NCI-H748 (cell line): ENCODE results near the gene MRTFA.

Experiments used
- DNase-seq: peaks from one replicate; lab custom pipeline; 2025; ENCODE audit not compliant: unreplicated experiment; lab: John Stamatoyannopoulos, UW

Gene MRTFA

DNA sequence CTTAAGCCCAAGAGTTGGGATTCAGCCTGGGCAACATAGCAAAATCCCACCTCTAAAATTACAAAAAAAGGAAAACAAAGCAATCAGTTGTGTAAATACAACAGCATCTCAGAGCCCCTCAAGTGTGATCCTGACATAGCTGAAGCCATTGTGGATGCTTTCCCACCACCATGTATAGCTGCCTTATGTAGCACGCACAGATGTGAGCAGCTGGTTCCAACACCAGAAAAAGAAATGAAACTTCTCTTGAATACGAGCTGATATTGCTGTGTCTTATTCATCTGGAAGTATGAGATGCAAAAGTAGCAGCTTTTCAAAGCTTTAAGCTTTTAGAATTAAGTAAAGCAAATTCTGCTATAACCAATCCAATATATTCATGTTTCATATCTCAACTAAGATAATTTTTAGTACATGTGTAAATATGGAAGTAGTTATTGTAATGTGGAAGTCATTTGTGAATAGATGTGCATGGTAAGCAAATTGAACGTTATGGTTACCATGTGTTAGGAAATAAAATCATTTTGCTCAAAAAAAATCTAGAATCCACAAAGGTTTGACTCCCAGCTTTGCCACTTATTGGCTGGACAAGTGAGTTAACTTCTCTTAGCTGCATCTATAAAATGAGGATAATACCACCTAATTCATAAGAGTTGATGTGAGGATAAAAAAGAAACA lies 203.0 kb downstream of the MRTFA start:
- no peak for DNase-seq

DNA sequence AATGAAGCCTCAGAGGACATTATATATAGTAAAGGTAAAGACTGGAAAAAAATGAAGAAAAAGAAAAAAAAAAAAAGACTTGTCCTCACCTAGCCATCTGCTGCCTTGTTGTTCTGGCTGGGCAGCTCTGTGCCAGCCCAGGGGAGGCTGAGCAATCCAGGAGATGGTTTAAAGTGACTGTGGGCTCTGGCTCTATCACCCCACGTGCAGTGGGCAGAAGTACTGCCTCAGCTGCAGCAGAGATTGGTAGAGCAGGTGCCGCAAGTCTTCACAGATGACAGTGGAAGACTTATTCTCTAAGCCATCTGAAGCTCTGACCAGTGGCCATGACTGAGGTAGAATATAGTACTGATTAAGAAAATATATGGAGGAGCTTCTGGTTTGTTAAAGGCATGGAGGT lies 203.9 kb downstream of the MRTFA start:
- no peak for DNase-seq

DNA sequence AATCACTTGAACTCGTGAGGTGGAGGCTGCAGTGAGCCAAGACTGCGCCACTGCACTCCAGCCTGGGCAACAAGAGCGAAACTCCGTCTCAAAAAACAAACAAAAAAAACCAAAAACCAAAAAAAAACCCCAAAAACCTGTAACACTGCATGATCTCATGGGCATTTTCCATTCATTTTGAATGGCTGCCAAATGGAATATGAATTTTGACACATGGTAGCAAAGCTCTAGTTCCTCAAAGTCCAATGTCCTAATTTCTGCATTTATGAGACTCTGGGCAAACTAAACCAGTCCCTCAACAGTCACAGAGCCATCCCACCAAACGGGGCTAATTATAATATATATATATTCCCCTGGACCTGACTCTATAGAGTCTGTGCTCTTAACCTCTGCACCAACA lies 204.4 kb downstream of the MRTFA start:
- no peak for DNase-seq

DNA sequence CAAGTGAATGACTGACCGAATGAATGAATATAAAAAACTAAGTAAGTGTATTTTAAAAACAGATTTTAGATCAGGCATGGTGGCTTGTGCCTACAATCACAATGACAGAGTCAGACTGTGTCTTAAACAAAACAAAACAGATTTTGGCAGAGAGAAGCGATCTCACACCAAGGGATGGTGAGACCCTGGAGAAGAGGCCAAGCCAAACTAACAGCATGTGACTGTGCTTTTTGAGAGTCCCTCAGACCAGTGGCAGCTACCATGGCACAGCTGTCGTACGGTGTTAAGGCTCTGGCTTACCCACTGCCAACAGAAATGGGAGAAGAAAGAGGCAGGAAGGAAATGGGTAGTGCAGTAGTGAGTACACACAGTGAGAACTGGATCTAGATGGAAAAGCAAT lies 205.5 kb downstream of the MRTFA start:
- DNase-seq = no peak

DNA sequence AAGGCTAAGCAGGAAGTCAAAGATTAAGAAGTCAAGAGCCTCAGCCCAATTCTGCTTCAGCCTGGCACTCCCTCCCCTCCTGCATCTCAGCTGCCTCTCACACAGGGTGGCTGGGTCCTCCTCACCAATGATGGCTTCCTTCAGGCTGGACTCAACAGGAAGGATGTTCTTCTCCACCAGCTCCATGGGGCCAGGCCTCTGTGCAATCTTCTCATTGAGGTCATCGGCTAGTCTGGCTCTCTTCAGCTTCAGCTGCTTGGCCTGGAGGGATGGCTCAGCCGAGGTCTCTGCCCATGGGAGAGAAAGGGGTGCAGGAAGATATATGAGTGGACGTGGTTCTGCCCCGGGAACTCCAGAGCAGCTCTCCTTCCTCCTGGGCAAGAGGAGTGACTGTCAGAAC lies 207.0 kb downstream of the MRTFA start:
- no peak for DNase-seq

DNA sequence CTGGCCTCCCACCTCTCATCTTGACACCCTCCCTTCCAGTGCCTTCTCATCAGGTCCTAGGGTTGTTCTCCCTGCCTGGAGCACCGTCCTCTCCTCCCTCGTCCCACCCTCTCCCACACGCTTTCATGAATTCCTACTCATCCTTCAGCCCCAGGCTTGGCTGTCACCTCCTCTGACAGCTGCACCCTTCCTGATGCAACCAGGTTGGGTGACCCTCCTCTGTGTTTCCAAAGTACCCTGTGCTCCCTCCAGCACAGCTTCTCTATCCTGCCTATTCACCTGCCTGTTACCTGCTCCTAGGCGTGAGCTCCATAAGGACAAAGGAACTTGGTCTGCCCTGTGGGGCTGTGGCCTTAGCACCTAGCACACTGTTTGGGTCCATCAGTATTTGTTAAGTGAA lies 207.7 kb downstream of the MRTFA start:
- DNase-seq = no peak

DNA sequence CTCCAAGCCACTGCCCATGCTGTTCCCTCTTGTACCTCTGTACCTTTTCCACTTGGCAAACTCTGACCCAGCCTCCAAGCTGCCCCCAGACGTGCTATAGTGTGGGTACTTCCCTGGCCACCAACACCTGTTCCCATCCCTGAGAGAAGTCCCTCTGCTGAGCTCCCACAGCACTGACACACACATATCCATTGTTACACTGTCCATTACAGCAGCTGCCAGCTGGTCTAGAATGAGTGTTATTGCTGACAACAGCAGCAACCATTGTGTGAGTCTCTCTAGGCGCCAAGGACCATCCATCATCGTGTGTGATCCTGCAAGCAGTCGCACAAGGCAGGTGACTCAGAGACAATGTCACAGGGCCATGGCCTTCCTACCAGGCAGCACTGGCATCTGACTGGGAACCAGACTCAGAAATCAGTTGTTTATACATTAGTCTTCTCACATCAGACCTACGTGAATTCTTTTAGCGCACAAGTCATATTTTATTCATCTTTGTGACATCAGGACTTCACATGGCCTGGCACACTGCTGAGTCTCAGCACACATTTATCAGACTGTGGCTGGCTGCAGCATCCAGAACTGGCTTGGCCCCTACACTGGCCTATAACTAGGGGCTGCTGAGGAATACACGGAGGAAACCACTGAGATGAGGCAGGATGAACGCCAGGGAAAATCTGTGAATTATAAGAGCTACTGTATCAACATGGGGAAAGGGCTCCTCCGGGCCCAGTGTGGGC lies 209.8 kb downstream of the MRTFA start:
- peak; percentile 53 for DNase-seq

DNA sequence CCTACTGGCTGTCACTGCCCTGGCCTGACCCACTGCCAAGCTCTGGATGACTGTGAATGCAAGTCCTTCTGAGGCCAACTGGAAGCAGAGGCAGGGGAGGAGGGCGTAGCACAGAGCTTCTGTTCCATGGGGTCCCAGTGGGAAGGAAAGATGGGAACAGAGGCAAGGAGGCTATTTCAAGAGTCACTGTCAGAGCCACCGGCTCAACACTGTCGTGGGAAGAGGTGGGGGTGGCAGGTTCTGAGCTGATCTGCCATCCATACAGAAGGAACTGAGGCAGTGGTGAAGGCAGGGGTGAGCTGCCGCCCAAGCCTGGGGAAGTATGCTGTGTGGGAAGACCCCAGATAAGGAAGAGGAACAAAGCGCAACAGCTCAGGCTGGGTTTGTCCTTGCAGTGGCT lies 211.4 kb downstream of the MRTFA start:
- no peak for DNase-seq

DNA sequence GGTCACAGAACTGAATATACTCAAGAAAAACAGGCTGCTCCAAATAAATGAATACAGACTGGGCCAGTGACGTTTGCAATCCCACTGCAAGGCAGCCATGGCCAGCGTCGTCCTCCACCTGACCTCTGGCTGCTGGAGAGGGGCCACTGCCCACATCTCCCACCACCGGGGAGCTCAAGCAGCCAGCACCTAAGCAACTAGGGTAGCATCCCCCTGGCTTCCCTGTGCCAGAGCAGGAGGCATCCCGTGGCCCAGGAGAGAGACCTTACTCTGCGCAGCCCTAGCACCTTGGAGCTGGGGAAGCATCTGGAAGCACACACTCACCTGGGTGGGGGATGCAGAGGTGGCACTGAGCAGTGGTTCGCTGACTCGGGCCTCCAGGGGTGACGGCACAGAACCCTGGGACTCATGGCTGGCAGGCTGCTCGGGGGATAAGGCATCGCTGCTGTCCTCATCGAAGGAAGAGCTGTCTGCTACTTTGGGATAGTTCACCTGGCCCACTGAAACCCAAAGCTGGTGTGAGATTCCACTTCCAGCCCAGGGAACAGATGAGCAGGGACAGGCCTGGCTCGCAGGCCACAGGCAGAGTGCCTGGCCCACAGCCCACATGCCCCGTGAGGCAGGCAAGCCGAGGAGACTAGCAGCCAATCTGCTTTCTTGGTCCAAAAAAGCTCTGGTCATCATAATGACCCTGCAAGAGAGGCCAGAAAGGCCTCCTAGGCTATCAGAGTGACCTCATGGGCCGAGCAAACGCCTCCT lies 212.5 kb downstream of the MRTFA start:
- DNase-seq = no peak

DNA sequence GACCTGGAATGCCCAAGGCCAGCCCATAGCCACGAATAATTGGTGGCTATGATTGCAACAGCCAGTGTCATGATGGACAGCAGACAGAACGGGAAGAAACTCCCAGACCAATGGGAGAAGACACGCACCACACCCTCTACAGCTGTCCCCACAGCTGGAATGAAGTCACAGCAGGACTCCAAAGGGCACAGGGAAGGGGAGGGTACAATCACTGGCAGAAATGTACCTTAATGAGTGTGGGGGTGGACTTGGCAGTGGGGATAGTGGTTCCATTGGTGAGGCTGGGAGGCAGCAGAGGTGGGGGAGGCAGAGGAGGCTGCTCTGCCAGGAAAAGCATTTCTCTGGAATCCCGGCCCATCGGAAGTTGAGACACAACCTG lies 213.2 kb downstream of the MRTFA start:
- DNase-seq = no peak

DNA sequence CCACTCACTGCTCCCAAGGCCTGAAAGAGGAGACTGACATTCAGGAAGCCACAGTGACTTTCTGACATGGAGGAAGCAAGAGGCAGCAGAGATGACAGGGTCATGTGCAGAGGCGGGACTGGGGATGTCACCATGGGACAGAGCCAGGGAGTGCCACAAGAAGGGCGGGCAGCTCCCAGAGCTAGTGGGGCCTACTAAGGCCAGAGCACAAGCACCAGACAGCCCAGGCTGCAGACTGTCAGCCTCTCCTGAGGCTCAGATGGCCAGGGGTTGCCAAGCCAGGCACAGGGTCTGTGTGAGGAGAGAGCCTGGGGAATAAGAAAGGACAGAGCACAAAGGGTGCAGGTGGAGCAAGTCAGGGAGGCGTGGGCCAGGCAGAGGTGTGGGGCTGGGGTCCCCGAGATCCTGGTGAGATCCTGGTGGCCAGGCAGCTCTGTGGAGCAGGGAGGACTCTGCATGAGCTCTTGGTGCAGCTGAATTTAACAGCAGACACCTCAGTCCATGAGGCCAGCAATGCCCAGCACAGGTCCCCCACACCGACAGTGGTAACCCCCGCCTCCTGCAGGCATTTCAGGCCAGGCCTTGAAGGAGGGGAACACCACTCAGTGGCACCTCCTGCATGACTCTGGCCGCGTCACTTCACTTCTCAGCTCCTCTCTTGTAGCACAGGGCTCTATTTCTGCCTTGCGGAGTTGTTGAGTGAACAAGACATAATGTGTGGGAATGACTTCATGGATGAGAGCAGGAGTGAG lies 213.8 kb downstream of the MRTFA start:
- DNase-seq = no peak

DNA sequence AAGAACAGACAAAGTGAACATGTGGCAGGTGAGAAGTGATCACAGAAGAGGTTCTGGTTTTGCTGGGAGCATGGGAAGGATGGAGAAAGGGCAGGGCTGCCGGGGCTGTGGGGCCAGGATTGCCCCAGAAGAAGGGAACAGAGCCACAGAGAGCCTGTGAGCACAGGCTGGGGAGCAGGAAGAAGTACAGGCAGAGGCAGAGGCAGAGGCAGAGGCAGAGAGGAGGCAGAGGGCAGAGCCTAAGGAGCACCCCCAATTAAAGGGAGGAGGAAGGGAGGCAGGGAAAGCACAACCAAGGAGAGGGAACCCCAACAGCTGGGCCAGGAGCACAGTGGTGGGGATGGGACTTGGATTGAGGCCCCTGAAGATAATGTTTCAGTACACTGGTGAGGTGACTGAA lies 214.6 kb downstream of the MRTFA start:
- no peak for DNase-seq

DNA sequence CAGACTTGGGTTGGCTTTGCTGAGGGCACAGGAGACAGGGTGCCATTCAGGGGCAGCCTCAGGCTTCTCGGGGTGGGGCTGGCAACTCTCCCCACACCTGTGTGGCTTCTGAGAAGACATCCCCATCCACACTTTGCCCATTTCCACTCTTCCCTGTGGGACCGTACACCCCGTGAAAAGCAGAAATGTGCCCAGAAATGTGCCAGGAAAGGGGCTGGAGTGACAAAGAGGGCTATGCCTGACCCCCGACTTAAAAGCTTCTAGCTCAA lies 215.5 kb downstream of the MRTFA start:
- no peak for DNase-seq

DNA sequence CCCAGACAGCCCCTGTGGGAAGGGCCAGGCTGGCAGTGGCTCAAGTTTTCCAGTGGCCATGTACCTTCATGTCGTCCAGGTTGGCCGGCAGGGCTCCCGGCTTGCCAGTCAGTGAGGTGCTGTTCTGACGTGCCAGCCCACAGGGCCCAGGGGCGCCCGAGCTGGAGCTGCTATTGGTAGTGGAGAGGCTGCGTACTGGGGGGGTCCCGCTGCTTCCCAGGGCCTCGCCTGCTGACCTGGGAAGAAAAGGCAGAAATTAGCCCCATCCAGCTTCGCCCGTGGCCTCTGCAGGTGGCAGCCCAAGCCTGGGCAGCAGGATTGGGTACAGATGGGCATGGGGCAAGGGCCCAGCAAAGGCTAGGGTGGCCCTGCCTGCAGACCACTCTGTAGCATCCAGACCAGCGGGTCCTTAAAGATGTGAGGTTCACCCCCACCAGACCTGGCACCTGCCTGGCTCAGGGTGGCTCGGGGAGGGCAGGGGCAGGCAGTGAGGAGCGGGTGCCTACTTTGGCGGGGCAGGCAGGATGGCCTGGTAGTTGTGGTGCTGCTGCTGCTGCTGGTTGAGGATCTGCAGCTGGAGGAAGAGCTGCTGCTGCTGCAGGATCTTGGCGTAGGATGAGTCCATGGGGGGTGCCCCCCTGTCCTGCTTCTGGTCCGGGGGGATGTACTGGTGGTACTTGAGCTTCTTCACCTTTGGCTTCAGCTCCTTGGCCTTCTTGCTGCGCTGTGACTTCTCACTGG lies 216.0 kb downstream of the MRTFA start:
- no peak for DNase-seq

DNA sequence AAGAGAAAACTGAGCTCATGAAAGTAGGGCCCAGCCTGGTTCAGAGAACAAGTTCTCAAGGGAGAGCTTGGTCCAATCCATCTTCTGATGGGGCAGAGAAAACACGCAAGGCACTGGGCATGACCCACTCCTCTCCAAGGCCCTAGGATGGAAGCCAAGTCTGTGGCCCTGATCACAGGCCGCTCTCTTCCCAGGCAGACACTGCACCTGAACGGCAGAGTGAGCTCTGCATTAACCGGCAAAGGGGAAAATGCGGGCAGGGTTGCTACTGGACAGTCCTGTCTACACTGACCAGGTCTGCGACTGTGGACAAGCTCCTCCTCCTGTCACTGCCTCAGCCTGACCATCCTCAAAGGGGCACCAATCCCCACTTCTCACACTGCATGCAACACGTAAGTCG lies 216.8 kb downstream of the MRTFA start:
- DNase-seq = no peak

DNA sequence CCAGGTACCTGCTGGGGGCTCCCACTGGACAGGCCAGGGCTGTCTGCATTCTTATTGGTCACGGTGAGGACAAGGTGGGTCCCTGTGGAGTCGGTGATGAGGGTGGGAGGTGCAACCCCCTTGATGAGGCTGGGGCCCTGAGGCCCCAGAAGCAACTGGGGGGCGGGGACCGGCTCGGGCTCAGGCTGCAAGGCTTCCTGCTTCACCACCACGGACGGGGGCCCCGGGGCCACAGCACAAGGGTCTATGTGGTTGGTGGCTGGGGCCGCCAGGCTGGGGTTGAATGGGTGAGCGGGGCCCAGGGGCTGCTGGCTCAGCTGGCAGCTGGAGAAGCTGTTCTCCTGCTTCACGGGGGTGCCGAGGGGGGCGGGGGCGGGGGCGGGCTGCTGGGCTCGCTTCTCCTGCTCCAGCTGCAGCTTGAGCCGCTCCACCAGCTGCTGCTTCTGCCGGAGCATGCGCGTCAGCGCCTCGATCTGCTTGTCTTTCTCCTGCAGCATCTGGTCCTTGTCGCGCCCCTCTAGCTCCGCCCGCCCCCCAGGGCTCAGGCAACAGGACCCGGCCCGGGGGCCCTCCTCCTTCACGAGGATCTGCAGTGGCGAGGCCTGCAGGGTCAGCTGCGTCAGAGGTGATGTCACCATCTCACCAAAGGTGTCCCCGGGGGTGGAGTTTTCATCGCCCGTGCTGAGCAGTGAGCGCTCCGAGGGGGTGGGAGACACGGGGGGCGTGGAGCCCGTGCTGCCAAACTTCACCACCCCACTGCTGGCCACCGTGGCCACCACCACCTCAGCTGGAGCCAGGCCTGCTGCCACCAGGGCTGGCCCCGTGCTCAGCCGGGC lies 217.9 kb downstream of the MRTFA start:
- DNase-seq = peak; percentile 21

DNA sequence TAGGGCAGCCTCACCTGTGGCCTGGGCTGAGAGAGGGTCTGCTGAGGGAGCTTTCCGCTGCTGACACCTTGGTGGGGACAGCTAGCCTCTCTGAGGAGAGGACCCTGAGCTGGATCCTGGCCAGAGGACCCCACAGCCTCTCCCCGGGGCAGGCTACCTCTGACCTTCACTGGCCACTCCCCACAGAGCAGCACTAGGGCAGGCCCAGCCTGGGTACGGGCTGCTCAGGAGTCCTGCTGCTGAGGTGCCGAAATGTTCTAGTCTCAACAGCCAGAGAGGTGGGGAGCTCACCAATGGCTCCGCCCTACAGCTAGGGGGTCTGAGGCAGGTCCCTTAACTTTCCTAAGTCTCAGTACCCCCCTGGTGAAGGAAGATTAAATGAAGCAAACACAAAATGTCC lies 218.6 kb downstream of the MRTFA start:
- no peak for DNase-seq

DNA sequence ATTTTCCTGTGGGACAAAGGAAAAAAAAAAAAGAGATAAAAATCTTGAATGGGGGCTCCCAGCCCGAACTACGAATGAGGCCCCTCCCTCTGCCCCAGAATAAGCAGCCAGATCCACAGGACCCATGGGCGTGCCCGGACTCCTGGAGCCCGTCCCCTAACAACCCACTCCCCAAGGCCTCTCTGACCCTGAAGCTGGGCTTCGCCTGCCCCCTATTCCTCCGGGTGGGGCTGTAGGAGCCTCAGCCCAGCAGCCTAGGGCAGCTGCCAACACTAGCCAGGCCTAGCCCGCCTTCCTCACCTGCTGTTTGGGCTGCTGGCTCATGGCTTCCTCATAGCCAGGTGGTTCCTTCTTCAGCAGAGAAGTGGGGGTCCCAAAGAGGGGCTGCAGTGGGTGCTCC lies 219.5 kb downstream of the MRTFA start:
- DNase-seq = no peak

DNA sequence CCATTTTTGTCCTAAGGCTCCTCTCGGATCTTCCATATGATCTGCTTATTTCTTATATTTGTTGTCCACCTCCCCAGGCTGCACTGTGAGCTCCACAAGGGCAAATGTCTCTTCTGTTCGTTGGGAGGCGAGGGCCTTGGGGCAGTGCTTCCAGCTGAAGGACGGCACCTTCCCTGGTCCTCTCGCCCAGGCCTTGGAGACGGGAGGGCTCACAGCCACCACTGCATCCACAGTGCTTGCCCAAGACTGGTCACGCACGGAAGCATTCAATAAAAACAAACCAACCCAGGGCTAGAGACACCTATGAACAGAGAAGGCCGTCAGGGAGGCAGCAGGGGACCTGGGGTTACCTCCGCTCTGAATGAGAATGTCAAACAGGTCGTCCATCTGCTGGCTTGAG lies 219.9 kb downstream of the MRTFA start:
- DNase-seq = no peak

DNA sequence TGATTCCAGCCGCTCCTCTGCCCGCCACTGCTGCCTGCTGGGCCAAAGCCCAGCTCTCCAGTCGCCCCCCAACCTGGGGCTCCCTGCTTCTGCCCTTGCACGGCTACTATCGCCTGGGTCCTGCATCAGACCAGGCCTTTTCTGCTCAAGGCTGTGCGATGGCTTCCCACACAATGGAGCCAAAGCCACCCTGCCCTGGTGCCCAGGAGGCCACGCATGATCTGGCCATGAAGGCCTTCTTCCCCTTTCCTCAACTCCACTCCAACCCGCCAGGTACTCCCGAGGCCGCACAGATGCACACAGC lies 220.3 kb downstream of the MRTFA start:
- no peak for DNase-seq
